IPS-NIHi7 (cell line): ENCODE results near the gene CNOT10.
A peak's percentile ranks its signal among the peaks of the same experiment; 100 is the strongest.
"Not testable (repeated sequence)": the region's sequence is repeated elsewhere in the genome, so short reads cannot be mapped to it uniquely, and the experiment has no call there.

Experiments used
- DNase-seq: peaks from one replicate; pipeline ENCODE4 v3.0.0; 2012; ENCODE audit warnings: mixed read lengths; ENCODE audit errors: extremely low spot score

Gene CNOT10, protein sequence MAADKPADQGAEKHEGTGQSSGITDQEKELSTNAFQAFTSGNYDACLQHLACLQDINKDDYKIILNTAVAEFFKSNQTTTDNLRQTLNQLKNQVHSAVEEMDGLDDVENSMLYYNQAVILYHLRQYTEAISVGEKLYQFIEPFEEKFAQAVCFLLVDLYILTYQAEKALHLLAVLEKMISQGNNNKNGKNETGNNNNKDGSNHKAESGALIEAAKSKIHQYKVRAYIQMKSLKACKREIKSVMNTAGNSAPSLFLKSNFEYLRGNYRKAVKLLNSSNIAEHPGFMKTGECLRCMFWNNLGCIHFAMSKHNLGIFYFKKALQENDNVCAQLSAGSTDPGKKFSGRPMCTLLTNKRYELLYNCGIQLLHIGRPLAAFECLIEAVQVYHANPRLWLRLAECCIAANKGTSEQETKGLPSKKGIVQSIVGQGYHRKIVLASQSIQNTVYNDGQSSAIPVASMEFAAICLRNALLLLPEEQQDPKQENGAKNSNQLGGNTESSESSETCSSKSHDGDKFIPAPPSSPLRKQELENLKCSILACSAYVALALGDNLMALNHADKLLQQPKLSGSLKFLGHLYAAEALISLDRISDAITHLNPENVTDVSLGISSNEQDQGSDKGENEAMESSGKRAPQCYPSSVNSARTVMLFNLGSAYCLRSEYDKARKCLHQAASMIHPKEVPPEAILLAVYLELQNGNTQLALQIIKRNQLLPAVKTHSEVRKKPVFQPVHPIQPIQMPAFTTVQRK

DNA sequence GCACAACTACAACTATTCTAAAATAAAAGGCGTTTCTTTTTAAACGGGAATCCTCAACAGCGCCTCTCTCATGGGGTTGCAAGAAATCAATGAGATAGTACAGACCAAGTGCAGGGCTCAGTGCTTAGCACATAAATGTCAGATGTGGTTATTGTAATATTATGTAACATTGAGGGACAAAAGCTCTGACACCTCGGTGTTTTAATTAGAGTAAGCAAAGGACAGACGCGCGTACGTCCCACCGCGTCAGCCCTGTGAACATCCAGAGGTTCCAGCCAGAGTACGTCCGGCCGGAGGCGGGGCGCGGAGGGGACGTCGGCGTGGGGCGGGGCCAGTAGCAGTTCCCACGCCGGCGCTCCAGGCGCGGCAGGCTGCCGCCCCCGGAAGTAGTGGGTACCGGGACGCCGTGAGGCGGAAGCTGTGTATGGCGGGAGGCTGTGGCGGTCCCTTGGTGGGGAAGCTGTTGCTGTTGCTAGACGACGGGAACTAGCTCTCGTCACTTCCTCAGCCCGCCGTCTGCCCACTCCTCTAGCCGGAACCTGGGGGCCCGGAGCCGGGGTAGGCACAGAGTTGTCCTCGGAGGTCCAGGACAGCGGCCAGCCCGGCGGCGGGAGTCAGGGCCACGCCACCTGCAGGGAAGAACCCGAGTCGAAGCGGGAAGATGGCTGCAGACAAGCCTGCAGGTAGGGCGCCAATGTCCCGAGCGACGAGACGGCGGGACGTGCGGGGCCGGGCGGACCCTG is at the start of gene CNOT10:
Gene CNOT10 (plus strand): TSS at position 389 of the 743 bp plus-strand sequence. CDS start 273 bp downstream, at position 662.
- DNase-seq = peak; percentile 96

DNA sequence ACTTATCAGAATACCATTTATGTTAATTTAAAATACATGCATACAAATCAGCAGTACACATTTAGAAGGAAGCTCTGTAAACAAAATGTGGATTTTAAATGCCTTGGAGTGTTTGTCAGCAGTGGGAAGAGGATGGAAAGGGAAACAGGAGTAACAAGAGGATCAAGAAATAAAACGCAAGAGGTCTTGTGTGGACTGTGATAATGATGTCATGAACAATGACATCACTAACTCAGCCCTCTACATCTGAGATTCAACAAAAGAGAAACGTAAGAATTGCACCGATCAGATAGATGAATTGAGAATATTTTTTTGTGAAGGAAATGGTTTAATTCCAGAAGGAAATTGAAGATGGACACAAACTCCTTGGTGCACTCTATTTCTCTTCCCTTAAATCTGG is 44.0 kb upstream of the CNOT10 start:
- DNase-seq = no peak

DNA sequence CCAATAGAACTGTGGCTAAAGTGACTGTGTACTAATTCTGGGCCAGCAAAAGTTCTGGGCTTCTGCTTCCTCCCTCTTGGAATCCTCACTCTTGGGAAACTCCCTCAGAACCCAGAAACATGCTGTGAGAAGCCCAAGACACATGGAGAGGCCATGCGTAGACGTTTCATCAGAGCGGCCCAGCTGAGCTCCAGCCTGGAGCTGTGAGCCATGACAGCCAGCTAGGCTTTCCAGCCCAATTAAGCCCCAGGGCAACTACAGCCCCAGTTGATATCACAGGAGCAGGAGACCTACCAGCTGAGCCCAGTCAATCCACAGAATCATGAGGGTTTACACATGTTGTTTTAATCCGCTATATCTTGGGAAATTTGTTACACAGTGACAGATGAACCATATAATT is 43.6 kb upstream of the CNOT10 start:
- no peak for DNase-seq

DNA sequence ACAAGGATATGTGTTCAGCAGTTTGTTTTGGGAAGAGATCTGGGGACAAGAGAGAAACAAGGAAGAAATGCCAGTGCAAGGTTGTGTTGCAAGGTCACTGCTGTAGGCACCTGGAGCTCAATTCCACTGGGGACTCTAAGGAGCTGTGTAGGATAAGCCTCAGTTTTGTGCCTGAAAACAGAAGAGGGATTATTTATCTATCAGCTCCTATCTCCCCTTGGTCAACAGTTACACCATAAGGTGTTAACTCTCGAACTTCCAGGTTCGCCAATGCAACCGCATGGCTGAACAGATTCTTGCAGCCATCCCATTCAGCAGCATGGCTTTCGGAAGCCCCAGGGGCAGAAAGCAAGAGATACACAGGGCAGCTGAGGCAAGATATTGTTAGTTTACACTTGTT is 41.6 kb upstream of the CNOT10 start:
- DNase-seq = peak; percentile 13

DNA sequence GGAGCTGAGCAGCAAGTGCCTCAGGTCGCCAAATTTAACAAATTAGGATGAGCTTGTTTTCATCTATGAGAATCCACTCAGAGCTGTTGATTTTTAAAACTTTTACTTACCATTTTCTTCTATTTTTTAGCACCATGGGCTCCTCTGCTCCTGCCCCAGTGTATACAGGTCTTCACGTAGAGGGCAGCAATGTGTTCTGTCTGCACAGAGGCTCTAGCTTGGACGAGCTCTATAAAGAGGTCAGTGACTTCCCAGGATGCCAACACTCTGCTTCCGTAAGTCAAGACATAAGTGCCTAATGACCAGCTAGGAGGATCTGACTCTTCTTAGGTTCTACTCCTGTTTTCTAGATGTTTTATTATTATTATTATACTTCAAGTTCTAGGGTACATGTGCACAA is 41.2 kb upstream of the CNOT10 start:
- DNase-seq = no peak

DNA sequence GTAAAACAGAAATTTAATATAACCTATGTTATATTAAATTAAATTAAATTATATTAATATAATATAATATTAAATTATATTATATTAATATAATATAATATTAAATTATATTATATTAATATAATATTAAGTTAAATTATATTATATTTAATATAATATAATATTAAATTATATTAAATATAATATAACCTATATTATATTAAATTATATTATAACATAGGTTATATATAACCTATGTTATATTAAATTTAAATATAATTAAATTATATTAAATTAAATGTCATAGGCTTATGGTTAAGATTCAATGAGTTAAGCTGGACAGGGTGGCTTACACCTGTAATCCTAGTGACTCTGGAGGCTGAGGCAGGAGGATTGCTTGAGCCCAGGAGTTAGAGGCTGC is 40.6 kb upstream of the CNOT10 start:
- DNase-seq = no peak

DNA sequence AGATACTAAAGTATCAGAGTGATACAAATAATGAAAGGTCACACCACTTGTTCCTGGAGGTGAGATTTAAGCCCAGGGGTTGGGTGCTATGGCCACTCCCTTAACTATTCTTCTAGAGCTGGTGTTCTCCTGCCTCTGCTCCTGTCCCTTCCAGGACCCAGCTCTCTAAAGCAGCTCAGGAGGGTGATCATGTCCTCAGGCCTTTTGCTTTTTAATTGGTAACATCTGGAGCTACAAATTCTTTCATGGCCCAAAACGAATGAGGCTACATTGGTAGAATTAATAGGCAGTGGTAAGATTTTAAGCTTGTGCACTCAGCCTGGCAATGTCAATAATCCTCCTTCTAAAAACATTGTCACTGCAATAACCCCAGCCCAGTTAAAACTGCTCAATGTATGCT is 38.2 kb upstream of the CNOT10 start:
- no peak for DNase-seq

DNA sequence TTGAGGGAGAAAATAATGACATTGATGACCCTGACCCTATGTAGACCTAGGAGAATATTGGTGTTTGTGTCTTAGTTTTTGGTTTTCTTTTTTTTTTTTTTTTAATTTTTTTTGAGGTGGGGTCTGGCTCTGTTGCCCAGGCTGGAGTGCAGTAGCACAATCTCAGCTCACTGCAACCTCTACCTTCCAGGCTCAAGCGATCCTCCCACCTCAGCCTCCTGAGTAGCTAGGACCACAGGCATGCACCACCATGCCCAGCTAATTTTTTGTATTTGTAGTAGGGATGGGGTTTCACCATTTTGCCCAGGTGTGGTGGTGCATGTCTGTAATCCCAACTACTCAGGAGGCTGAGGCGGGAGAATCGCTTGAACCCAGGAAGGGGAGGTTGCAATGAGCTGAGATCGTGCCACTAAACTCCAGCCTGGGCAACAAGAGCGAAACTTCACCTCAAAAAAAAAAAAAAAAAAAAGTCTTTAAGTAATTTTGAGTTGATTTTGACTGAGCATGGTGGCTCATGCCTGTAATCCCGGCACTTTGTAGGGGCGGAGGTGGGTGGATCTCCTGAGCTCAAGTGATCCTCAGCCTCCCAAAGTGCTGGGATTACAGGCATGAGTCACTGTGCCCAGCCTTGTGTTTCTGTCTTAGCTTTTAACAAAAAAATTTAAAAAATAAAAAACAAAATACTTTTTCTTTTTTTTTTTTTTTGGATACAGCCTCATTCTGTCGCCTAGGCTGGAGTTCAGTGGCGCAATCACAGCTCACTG is 32.5 kb upstream of the CNOT10 start:
- not testable (repeated sequence) for DNase-seq

DNA sequence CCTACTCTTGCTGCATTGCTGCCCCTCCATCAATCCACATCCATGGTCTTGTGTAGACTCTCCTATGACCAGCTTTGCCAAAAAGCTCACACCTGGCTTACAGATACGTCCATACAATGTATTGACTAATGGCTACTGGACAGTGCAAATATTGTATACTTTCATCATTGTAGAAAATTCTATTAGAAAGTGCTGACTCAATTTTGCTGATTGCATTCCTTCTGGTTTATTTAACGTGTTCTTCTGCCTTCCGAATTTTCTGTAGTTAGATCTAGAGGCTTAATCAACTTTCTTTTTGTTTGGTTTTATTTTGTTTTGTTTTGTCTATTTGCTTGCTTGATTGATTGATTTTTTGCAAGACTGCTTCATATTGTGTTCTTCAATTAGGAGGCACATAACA is 29.8 kb upstream of the CNOT10 start:
- no peak for DNase-seq

DNA sequence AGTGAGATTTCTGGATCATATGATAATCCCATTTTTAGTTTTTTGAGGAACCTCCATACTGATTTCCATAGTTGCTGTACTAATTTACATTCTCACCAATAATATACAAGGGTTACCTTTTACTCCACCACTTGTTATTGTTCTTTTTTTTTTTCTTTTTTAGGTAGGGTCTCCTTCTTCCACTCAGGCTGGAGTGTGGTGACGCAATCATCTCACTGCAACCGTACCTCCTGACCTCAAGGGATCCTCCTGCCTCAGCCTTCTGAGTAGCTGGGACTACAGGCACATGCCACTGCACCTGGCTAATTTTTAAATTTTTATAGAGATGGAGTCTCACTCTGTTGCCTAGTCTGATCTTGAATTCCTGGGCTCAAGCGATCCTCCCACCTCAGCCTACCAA is 24.4 kb upstream of the CNOT10 start:
- DNase-seq = no peak

DNA sequence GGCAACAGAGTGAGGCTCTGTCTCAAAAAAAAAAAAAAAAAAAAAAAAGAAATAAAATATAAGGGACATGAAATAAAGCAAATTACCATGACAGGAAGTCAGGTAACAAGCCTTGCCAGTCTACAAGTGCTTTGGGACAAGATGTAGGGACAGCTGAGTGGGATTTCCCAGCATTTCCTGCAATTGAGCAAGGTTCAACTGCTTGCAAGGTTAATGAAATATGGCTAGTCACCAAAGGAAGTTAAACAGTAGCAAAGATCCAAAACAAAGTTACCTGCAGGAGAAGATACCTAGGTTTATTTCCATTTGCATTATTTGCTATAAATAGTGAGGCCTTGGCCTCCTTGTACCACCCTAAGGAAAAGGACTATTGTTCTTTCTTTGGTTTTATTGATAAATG is 22.3 kb upstream of the CNOT10 start:
- no peak for DNase-seq

DNA sequence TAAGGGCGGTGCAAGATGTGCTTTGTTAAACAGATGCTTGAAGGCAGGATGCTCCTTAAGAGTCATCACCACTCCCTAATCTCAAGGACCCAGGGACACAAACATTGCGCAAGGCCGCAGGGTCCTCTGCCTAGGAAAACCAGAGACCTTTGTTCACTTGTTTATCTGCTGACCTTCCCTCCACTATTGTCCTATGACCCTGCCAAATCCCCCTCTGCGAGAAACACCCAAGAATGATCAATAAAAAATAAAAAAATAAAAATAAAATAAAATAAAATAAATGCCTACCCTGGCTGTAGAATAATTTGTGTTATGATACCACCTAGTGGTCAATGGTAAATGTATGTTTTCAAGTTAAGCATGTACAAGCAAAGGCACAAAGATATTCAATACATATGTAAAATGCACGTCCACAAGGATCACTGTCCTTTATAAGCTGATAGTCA is 20.3 kb upstream of the CNOT10 start:
- peak; percentile 42 for DNase-seq

DNA sequence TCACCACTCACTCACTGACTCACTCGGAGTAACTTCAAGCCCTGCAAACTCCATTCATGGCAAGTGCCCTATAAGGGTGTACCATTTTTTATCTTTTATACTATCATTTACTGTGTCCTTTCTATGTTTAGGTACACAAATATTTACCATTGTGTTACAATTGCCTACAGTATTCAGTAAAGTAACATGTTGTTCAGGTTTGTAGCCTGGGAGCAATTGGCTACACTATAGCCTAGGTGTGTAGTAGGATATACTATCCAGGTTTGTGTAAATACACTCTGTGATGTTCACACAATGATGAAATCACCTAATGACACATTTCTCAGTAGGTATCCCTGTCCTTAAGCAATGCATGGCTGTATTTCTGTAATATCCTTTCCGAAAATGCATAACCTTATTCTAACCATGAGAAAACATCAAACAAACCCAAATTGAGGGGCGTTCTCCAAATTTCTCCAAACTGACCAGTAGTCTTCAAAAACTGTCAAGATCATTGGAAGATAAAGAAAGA is 17.9 kb upstream of the CNOT10 start:
- DNase-seq = no peak

DNA sequence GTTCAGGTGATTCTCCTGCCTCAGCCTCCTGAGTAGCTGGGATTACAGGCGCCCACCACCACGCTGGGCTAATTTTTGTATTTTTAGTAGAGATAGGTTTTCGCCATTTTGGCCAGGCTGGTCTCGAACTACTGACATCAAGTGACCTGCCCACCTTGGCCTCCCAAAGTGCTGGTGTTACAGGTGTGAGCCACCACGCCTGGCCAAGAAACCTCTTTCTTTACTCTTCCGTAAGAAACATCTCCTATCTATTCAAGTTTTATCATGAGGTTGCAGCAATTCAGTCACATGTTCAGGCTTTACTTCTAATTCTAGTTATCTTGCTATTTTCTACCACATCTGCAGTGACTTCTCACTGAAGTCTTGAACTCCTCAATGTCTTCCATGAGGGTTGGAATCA is 15.8 kb upstream of the CNOT10 start:
- DNase-seq = not testable (repeated sequence)

DNA sequence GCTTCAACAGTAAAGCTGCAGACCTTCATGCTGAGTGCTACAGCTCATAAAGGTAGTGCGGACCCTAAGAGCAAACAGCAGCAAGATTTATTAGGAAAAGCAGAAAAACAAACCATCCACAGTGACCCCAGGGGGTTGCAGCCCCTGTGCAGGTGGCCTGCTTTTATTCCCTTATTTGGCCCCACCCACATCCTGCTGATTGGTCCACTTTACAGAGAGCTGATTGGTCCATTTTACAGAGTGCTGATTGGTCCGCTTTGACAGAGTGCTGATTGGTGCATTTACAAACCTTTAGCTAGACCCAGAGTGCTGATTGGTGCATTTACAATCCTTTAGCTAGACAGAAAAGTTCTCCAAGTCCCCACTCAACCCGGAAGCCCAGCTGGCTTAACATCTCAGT is 11.3 kb upstream of the CNOT10 start:
- not testable (repeated sequence) for DNase-seq

DNA sequence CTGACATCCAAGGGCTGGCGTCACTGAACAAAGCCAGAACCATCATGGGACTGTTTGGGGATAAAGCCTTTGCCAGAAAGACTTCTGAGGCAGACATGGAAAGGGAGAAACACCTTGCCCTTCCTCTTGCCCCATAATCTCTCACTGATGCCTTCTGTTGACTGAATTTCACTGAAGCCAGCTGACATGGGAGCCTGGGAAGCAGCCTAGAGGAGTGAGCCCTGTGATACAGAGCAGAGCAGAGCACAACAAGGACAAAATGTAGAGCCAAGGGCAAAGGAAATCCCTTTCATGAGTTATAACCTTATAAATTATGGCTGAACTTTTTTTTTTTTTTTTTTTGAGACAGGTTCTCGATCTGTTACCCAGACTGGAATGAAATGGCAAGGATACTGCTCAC is 9.8 kb upstream of the CNOT10 start:
- no peak for DNase-seq

DNA sequence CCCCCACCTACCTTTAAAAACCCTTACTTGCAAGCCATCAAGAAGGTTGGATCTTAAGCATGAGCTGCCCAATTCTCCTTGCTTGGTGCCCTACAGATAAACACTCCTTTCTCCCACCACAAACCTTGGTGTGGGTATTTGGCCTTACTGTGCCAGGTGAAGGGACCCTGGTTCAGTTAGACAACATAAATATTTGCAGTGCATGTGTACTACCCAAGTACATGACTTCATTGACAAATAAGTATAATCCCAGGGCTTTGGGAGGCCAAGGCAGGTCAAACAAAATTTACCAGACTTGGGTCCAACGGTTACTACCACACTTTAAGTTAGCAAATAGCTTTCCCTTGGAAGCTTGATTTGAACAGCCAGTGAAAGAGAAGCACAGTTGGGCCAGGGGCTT is 9.3 kb upstream of the CNOT10 start:
- no peak for DNase-seq

DNA sequence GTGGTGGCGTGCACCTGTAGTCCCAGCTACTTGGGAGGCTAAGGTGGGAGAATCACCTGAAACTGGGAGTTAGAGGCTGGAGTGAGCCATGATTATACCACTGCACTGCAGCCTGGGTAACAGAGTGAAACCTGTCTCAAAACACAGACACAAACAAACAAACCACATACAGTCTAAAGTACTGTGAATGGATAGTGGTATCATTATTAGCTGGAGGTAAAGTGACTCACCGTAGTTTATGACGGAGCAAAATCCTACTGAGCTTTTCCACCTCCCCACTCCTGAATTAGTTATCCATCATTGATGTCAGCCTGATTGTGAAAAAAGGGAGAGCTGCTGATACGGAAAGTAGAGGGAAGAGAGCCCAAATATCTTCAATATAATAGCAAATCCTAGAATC is 3.2 kb upstream of the CNOT10 start:
- DNase-seq = no peak

DNA sequence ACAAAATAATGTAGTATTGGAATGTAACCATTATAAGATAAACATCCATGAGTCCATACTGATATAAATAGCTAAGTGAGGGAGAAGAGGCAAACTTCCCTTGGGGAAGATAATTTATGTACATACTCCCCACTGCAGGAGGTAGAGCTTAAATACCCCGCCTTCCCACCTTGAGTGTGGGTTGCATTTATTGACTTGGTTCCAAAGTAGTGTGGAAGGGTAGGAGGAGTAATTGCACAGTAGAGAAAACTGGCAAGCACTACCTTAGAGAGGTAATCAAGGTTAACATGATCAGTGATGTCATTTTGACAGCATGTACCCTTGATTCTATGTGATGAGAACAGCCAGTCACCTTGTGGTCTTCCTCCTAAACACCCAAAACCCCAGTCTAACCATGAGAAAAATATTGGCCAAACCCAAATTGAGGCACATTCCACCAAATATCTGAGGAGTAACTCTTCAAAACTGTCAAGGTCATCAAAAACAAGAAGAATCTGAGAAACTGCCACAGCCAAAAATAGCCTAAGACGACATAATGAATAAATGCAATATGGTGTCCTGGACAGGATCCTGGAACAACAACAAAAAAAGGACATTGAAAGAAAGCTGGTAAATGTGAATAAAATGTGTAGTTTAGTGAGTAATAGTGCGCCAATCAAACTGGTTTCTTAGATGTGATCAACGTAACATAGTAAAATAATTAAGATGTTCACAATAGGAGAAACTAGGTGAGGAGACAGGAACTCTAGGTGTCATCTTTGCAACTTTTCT is 774 bp upstream of the CNOT10 start:
- DNase-seq = no peak

DNA sequence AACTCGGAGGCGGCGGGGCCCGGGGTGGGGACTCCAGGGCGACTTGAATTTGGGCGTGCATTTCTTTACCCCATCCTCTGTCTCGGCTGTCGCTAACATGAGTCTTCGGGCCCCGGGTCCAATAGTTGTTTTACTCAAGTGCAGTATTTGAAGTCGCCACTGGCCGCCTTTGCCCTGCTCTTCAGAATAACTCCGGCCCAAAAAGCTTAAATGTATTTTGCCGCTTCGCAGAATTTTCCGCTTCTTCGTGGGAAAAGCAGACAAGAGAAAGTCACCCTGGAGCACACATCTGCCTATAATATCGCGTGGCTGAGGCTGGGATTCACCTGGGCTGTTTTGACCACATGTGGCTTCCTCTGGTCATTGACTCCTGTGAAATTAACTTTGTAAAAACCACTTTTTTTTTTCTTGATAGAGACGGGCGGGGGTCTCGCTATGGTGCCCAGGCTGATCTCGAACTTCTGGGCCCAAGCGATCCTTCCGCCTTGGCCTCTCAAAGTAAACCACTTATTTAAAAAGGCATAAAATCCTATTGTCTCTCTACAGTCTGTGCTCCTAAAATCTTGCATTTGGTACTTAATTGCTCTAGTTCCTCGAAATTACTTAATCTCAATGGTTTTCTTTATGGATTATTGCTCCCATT is 676 bp downstream of the CNOT10 start:
- DNase-seq = no peak
